Stimulated activated CD4-positive, alpha-beta T cell treated with anti-CD3 and anti-CD28 coated beads, TNF-alpha, amount 100 ng/mL, for 24 hours (primary cell): ENCODE measurements around the gene GATA2.

Source experiments
- DNase-seq, 3 experiments: peaks; one replicate each; pipeline ENCODE4 v3.0.0-alpha.2; 2020; ENCODE audit warnings: low read depth in 3 of 3

Gene GATA2

DNA sequence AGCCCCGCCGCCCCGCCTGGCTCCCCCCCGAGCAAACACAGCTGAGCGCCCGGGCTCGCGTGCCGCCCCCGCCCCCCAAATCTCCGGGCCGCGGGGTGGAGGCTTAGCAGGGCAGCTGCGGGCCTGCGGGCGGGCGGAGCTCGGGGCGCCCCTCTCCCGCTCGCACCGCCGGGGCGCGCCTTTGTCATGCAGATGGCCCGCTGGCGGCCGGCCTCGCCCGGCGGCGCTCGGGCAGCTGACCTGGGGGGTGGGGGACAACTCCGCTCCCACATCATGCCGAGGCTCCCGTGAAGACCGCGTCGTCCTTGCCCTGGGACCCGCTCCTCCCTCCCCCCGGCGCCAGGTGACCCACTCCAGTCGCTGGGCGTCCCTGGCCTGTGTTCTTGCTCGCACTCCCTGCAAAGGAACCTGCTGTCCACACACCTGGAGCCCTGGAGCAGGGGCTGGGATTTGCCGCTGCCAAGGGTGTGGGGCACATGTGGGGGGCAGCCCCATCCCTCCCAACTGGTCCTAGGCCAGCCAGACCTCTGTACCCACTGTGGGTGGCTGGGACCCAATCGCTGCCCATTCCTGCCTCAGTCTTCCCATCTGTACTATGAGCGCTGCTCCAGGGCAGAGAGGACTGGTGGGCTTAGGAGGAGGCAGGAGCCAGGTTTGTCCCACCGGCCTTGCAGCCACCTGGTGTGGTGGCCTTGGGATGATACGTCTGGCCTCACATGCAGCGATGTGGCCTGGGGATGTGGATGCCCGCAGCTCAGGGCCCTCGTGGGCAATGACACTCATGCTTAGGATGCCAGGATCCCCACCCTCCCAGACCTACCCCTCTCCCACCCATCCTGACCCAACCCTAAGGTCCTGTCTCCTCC, 59.8 kb downstream of the GATA2 start:
- no peak for DNase-seq

- no peak for DNase-seq
These were observed 60.6 kb downstream of the GATA2 start for GRCh38 chr3:128432301-128432970.

DNA sequence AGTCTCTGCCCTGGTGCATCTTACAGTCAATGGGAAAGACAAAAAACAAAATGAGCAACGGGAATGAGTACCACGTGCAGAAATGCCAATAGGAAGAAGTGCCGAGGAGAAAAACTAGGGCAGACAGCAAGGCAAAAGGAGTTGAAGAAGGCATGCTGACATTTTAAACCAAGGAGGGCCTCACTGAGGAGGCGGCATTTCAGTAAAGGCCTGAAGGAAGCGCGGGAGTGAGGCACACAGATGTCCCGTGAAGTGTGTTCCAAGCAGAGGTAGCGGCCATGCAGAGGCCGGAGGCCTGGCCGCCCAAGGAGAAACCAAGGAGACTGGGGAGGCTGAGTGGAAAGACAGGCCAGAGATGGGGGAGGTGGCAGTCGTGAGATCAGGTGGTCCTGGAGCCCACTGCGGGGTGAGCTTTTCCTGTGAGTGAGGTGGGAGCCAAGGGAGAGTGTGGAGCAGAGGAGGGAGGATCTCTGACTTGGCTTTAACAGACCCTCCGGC, 61.1 kb downstream of the GATA2 start:
- DNase-seq, result no peak

- no peak for DNase-seq
These were observed 62.3 kb downstream of the GATA2 start for GRCh38 chr3:128430731-128431130.

DNA sequence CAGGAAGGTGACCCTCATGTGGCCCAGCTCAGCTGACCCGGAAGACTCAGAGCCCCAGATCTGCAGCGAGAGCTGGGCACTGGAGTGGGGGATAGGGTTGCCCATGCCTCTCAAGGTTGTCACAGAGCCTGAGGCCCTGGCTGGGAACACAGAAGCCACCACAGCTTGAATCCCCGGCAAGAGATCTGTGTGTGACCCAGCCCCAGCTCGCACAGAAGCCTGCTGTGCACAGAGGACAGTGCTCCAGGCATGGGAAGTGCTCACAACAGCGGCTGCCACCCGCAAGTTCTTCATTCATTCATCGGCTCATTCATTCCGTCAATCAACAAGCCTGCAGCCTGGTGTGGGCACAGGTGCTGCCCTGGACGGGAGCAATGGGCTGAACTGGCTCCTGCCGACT, 62.7 kb downstream of the GATA2 start:
- DNase-seq, result no peak

DNA sequence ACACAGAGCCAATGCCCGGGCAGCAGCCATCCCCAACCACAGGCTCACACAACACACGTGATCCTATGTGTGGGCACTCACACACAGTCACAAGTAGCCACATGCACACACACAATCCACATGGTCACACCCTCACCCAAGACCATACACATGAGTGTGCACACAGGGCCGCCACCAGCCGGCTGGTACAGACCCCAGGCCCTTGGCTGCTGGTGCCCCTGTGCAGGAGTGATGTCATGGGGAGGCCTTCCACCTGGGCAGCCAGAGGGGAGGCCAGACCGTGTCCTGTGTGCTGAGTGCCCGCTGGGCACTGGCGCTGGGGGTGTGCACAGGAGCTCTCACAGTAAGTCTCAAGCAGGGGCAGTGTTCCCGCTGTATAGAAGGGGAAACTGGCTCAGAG, 63.2 kb downstream of the GATA2 start:
- DNase-seq, result no peak
